OCI-LY1 (cell line): ENCODE measurements around the gene IL1RN.
A peak's percentile ranks its signal among the peaks of the same experiment; 100 is the strongest.

ENCODE experiments used
- H2AFZ ChIP-seq: fragments of 200-600 bp; sonication (generic), shearing (Covaris generic); 2 replicates; pipeline ENCODE4 v1.6.0; 2014; ENCODE audit warnings: antibody characterized with exemption, mild to moderate bottlenecking, low read length
- H3F3A ChIP-seq: fragments of 200-600 bp; sonication (generic), shearing (Covaris generic); 2 replicates; pipeline ENCODE4 v1.6.0; 2014; ENCODE audit warnings: mild to moderate bottlenecking, antibody characterized with exemption, low read length, moderate library complexity; ENCODE audit not compliant: insufficient read depth
- H3K27ac ChIP-seq: fragments of 200-600 bp; sonication (generic); 2 replicates; pipeline ENCODE4 v1.5.1; 2014; ENCODE audit warnings: low read length, mixed run types, mild to moderate bottlenecking, low read depth; ENCODE audit not compliant: poor library complexity, severe bottlenecking
- H3K27me3 ChIP-seq: fragments of 200-600 bp; sonication (generic); 2 replicates; pipeline ENCODE4 v1.6.0; 2014; ENCODE audit warnings: antibody characterized with exemption, mild to moderate bottlenecking, low read length, moderate library complexity; ENCODE audit not compliant: insufficient read depth
- H3K36me3 ChIP-seq: fragments of 200-600 bp; sonication (generic); 2 replicates; pipeline ENCODE4 v1.6.1; 2014; ENCODE audit warnings: mild to moderate bottlenecking, antibody characterized with exemption, low read length, moderate library complexity, mixed read lengths; ENCODE audit not compliant: insufficient read depth
- H3K4me1 ChIP-seq: fragments of 200-600 bp; sonication (generic); 2 replicates; pipeline ENCODE4 v1.5.1; 2014; ENCODE audit warnings: mild to moderate bottlenecking, low read length, moderate library complexity; ENCODE audit not compliant: insufficient read depth, severe bottlenecking
- H3K4me2 ChIP-seq: fragments of 200-600 bp; sonication (generic), shearing (Covaris generic); 2 replicates; pipeline ENCODE4 v1.6.1; 2014; ENCODE audit warnings: low read length
- H3K4me3 ChIP-seq: fragments of 200-600 bp; sonication (generic); 2 replicates; pipeline ENCODE4 v1.5.1; 2014; ENCODE audit warnings: low read length, low read depth, mild to moderate bottlenecking, mixed read lengths; ENCODE audit not compliant: poor library complexity, severe bottlenecking
- H3K79me2 ChIP-seq: fragments of 200-600 bp; shearing (Covaris generic); 2 replicates; pipeline ENCODE4 v1.6.1; 2016; ENCODE audit warnings: mixed run types, low read length, mixed read lengths; ENCODE audit not compliant: insufficient read depth
- H3K9ac ChIP-seq: fragments of 200-600 bp; sonication (generic), shearing (Covaris generic); 2 replicates; pipeline ENCODE4 v1.6.1; 2014; ENCODE audit warnings: mild to moderate bottlenecking, low read length, mixed read lengths
- H3K9me2 ChIP-seq: fragments of 200-600 bp; sonication (generic), shearing (Covaris generic); 2 replicates; pipeline ENCODE4 v1.6.1; 2014; ENCODE audit warnings: low read depth, mild to moderate bottlenecking, low read length, mixed read lengths
- H3K9me3 ChIP-seq: fragments of 200-600 bp; shearing (Covaris generic); 2 replicates; pipeline ENCODE4 v1.6.1; 2014; ENCODE audit warnings: low read length, mixed read lengths
- H4K20me1 ChIP-seq: fragments of 200-600 bp; sonication (generic), shearing (Covaris generic); 2 replicates; pipeline ENCODE4 v1.6.0; 2016; ENCODE audit warnings: mild to moderate bottlenecking, low read length; ENCODE audit not compliant: insufficient read depth
- EZH2 ChIP-seq: fragments of 200-600 bp; sonication (generic), shearing (Covaris generic); IDR thresholded peaks from 2 replicates; pipeline ENCODE4 v1.8.0; 2017; ENCODE audit warnings: borderline replicate concordance, mixed run types, mild to moderate bottlenecking, antibody characterized with exemption, low read length, moderate library complexity, mixed read lengths
- TF ChIP-seq, protein P1 (sequence below): fragments of 200-600 bp; sonication (generic), shearing (Covaris generic); IDR thresholded peaks from 2 replicates; pipeline ENCODE4 v1.5.1; 2017; ENCODE audit warnings: mild to moderate bottlenecking, antibody characterized with exemption, low read length, moderate library complexity, mixed read lengths

Gene IL1RN

DNA sequence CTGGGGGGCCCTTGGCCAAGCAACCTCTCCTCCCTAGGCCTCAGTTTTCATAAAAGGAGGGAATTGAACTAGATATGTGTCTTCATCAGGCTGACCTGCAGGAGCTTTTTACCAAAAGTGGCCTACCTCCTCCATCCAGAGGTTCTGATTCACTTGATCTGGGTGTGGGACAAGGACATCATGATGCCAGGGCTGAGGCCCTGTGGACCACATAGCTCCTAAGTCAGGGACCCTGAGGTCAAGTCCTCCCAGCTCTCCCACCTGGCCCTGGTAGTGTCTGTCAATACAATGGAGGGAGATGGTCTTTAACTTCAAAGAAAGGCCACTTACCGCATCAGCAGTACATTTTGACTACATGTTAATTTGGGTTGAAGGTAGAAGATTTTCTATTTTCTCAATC is 10.4 kb downstream of the IL1RN start:
- H3K36me3 ChIP-seq = no peaks in the 10 kb centered on the region
- H3K4me1 ChIP-seq = peaks cover 4% of the 10 kb centered on the region
- no peak overlapping the region for H3K4me3 ChIP-seq
- H3F3A ChIP-seq = 0 out of 2 replicates have a peak, but pooled peaks cover 3% of the 10 kb centered on the region
- H3K79me2 ChIP-seq = no peaks in the 10 kb centered on the region
- H3K4me2 ChIP-seq = no peak overlapping the region
- no peak overlapping the region for H3K9ac ChIP-seq
- H3K9me2 ChIP-seq = no peaks in the 10 kb centered on the region
- no peaks in the 10 kb centered on the region for H3K9me3 ChIP-seq
- no peaks in the 10 kb centered on the region for H3K27me3 ChIP-seq
- no peak overlapping the region for H3K27ac ChIP-seq
- H2AFZ ChIP-seq = no peak overlapping the region
- H4K20me1 ChIP-seq = no peaks in the 10 kb centered on the region
- TF ChIP-seq, protein P1, sequence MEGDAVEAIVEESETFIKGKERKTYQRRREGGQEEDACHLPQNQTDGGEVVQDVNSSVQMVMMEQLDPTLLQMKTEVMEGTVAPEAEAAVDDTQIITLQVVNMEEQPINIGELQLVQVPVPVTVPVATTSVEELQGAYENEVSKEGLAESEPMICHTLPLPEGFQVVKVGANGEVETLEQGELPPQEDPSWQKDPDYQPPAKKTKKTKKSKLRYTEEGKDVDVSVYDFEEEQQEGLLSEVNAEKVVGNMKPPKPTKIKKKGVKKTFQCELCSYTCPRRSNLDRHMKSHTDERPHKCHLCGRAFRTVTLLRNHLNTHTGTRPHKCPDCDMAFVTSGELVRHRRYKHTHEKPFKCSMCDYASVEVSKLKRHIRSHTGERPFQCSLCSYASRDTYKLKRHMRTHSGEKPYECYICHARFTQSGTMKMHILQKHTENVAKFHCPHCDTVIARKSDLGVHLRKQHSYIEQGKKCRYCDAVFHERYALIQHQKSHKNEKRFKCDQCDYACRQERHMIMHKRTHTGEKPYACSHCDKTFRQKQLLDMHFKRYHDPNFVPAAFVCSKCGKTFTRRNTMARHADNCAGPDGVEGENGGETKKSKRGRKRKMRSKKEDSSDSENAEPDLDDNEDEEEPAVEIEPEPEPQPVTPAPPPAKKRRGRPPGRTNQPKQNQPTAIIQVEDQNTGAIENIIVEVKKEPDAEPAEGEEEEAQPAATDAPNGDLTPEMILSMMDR = no peak
- TF ChIP-seq EZH2 = no peak

DNA sequence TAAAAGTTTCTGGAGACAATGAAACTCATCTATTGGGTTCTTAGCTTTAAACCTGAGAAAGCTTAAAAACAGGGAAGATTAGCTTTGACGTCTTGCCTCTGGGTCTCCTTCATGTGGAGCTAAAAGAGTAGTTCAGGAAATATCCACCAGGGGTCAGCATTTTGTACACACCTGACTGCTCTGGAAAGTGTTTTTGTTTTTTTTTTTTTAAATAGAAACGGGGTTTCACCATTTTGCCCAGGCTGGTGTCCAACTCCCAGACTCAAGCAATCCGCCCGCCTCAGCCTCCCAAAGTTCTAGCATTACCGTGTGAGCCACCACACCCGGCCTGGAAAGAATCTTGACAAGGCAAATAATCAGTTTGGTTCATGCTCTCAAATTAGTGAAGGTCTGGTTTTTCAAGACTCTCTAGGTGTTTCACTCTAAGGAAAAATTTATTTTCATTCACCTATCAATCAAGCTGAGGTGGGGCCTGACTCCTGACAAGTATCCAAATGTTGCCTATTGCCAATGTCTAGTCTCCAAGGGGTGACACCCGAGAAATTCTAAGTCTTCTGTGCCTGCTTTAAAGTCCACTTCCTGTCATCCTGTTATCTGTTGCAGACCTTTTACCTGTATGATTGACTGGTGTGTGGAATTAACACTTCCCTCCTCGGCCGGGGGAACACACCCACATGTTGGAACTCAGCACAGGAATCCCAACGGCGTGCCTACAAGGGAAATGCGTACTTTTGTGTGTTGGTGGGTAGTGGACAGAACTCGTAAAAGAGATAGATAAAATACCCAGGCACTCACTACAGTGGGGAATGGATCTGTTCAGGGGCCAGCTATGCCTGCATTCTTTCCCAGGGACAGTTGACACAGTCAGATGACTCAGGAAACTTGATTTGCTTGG is 11.3 kb downstream of the IL1RN start:
- H4K20me1 ChIP-seq = no peaks in the 10 kb centered on the region
- no peak overlapping the region for H3K4me3 ChIP-seq
- H3K36me3 ChIP-seq = no peaks in the 10 kb centered on the region
- TF ChIP-seq EZH2 = no peak
- TF ChIP-seq, protein P1 = peak; percentile 77
- no peaks in the 10 kb centered on the region for H3K27me3 ChIP-seq
- no peak overlapping the region for H2AFZ ChIP-seq
- H3F3A ChIP-seq = 0 out of 2 replicates have a peak, but pooled peaks cover 3% of the 10 kb centered on the region
- no peaks in the 10 kb centered on the region for H3K9me2 ChIP-seq
- H3K4me1 ChIP-seq = peaks cover 4% of the 10 kb centered on the region
- peak overlapping the region; percentile 28; the same call in 1 of the 2 replicates for H3K4me2 ChIP-seq
- no peaks in the 10 kb centered on the region for H3K79me2 ChIP-seq
- H3K9ac ChIP-seq = no peak overlapping the region
- no peak overlapping the region for H3K27ac ChIP-seq
- no peaks in the 10 kb centered on the region for H3K9me3 ChIP-seq

DNA sequence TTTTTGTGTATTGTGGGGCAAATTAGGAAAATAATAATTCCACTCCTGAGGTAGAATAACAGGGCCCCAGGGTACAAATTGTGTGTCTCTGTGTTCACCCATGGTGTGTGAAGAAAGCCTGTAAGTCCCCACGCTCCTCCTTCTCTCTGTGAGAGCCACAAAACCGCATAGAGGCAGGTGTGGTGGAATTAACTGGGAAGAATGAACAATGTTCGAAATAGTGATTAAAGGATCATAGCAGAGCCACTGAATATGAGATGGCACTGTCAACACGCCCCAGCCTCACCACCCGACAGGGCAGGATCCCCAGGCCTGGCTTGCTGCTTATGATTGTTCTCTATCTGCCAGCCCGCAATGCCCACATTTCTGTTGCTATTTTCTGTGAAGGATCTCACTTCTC is 14.1 kb downstream of the IL1RN start:
- Histone ChIP-seq H3K36me3 (no peaks in the 10 kb centered on the region), H3K9me3 (no peaks in the 10 kb centered on the region), H3K9me2 (no peaks in the 10 kb centered on the region), H3K9ac (no peak overlapping the region), H3K4me1 (peaks cover 4% of the 10 kb centered on the region), H3F3A (0 out of 2 replicates have a peak, but pooled peaks cover 3% of the 10 kb centered on the region), H3K4me3 (no peak overlapping the region), H3K79me2 (no peaks in the 10 kb centered on the region), H3K27ac (no peak overlapping the region), H4K20me1 (no peaks in the 10 kb centered on the region), H3K4me2 (no peak overlapping the region), H2AFZ (no peak overlapping the region), H3K27me3 (no peaks in the 10 kb centered on the region; the same call in 1 of the 2 replicates)
- TF ChIP-seq, protein P1 = no peak
- no peak for TF ChIP-seq EZH2
